HEK293T (cell line): ENCODE results near the gene GATAD1.

Experiments
- CTCF ChIA-PET: fragments of 350-600 bp; formaldehyde crosslinking; extraction: SDS; loops from one replicate; lab custom pipeline; 2021; ENCODE audit warnings: antibody characterized with exemption, inconsistent platforms; lab: Yijun Ruan, JAX
- POLR2A ChIA-PET: fragments of 350-600 bp; formaldehyde crosslinking; extraction: SDS; loops from one replicate; lab custom pipeline; 2020; ENCODE audit warnings: antibody characterized with exemption, inconsistent platforms; lab: Yijun Ruan, JAX
- DNase-seq: peaks from one replicate; pipeline ENCODE4 v3.0.0; 2012; ENCODE audit warnings: mixed read lengths; ENCODE audit errors: extremely low spot score
- ARNT ChIP-seq: fragments of 450-650 bp; IDR thresholded peaks from 2 replicates; pipeline ENCODE4 v1.6.1; 2017; ENCODE audit warnings: mild to moderate bottlenecking
- BHLHE40 ChIP-seq: fragments of 450-650 bp; IDR thresholded peaks from 2 replicates; pipeline ENCODE4 v1.6.1; 2016; ENCODE audit warnings: mild to moderate bottlenecking, moderate library complexity, borderline replicate concordance
- CTBP1 ChIP-seq: fragments of 450-650 bp; IDR thresholded peaks from 2 replicates; pipeline ENCODE4 v1.6.1; 2016; ENCODE audit warnings: borderline replicate concordance
- ELF4 ChIP-seq: fragments of 450-650 bp; IDR thresholded peaks from 2 replicates; pipeline ENCODE4 v1.6.1; 2017; ENCODE audit warnings: antibody characterized with exemption
- FOXA1 ChIP-seq: fragments of 450-650 bp; IDR thresholded peaks from 2 replicates; pipeline ENCODE4 v1.6.1; 2016; ENCODE audit warnings: mild to moderate bottlenecking
- FOXK2 ChIP-seq: fragments of 450-650 bp; IDR thresholded peaks from 2 replicates; pipeline ENCODE4 v1.6.1; 2016; ENCODE audit warnings: mild to moderate bottlenecking
- FOXM1 ChIP-seq: fragments of 450-650 bp; IDR thresholded peaks from 2 replicates; pipeline ENCODE4 v1.6.1; 2017; ENCODE audit warnings: mild to moderate bottlenecking, borderline replicate concordance
- HDGF ChIP-seq: fragments of 450-650 bp; IDR thresholded peaks from 2 replicates; pipeline ENCODE4 v1.6.1; 2017; ENCODE audit warnings: antibody characterized with exemption, borderline replicate concordance
- L3MBTL2 ChIP-seq: fragments of 450-650 bp; conservative IDR thresholded peaks from 2 replicates; pipeline ENCODE4 v1.6.1; 2016; ENCODE audit warnings: mild to moderate bottlenecking
- LEF1 ChIP-seq: fragments of 450-650 bp; IDR thresholded peaks from 2 replicates; pipeline ENCODE4 v1.6.1; 2017; ENCODE audit warnings: mild to moderate bottlenecking, borderline replicate concordance
- NFRKB ChIP-seq: fragments of 450-650 bp; IDR thresholded peaks from 2 replicates; pipeline ENCODE4 v1.6.1; 2016; ENCODE audit warnings: mild to moderate bottlenecking, moderate library complexity
- PKNOX1 ChIP-seq: fragments of 450-650 bp; IDR thresholded peaks from 2 replicates; pipeline ENCODE4 v1.6.1; 2016
- SP1 ChIP-seq: fragments of 450-650 bp; IDR thresholded peaks from 2 replicates; pipeline ENCODE4 v1.6.1; 2017
- SUZ12 ChIP-seq: fragments of 450-650 bp; IDR thresholded peaks from 2 replicates; pipeline ENCODE4 v1.6.1; 2016; ENCODE audit warnings: mild to moderate bottlenecking
- TARDBP ChIP-seq: fragments of 450-650 bp; IDR thresholded peaks from 2 replicates; pipeline ENCODE4 v1.6.1; 2016
- ZNF384 ChIP-seq: fragments of 450-650 bp; IDR thresholded peaks from 2 replicates; pipeline ENCODE4 v1.6.1; 2016

The GATAD1 gene

GRCh38 chr7:92427193-92427592 lies 20.1 kb upstream of the GATAD1 start:
- ChIA-PET CTCF (interaction anchor here (0.6 kb wide), 1 partner anchor 14 kb away, joined by 6 read pairs; no protein-coding TSS in a partner anchor), POLR2A (no interaction called here)
- TF ChIP-seq ELF4 (no peak), LEF1 (no peak), HDGF (no peak), FOXK2 (no peak), L3MBTL2 (no peak), SP1 (no peak), CTBP1 (no peak), ARNT (no peak), BHLHE40 (no peak)
- no peak for DNase-seq

DNA sequence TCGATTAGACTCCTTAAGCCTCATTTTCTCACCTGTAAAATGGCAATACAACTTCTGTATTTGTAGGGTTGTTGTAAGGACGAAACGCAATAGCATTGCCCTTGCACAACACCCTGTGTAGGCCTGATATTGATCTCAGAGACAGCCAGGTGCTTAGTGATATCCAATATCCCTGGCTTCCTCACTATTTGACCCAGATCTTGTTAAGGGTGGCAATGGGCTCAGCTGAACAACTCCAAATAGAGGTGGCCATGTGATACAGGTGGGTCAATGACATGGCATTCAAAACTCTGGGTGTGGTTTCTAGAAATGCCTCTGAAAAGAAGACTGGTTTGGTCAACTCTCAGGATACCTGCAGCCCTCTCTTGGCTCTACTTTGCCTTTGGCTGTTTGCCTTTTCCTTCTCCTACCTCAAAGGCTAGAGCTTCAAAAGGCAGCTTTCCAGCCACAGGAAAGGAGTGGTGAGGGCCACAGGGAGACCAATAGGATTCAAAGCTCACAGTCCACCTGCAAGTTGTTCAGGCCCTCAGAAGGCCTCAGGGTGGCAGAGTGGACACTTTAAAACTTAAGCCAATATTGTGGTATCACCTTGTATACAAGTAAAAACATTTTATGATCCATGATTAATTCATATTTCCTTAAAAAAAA lies 14.9 kb upstream of the GATAD1 start:
- POLR2A ChIA-PET: no interaction called here
- TF ChIP-seq ZNF384 (no peak), FOXK2 (no peak), HDGF (no peak), LEF1 (no peak), CTBP1 (no peak), SP1 (no peak), BHLHE40 (no peak), NFRKB (no peak), FOXA1 (no peak), PKNOX1 (no peak), TARDBP (no peak), ELF4 (no peak), L3MBTL2 (no peak), SUZ12 (no peak)
- CTCF ChIA-PET: no interaction called here
- no peak for DNase-seq

DNA sequence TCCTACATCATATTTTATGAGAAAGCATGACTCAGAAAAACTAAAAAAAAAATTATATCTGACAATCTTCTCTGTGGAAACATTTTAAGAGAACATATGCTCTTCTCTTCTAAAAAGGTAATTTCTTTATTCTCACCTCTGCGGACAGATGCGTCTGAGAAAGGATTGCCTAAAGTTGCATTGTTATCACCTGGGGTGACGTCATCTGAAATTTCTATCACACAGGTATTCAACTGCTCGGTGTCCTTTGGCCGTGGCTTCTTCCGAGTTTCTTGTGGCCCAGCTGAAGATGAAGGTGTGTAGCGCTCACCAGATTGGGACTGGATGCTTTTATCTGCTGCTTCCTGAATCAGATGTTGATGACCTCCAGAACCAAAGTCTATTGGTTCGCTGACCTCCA lies 14.3 kb upstream of the GATAD1 start:
- ChIA-PET POLR2A (no interaction called here), CTCF (interaction anchor here (1.4 kb wide), 1 partner anchor 9 kb away, joined by 4 read pairs; no protein-coding TSS in a partner anchor)
- TF ChIP-seq FOXK2: no peak
- no peak for TF ChIP-seq ELF4
- TF ChIP-seq PKNOX1: no peak
- TF ChIP-seq SP1: no peak
- TF ChIP-seq BHLHE40: no peak
- no peak for TF ChIP-seq SUZ12
- TF ChIP-seq CTBP1: no peak
- TF ChIP-seq NFRKB: no peak
- no peak for DNase-seq

- DNase-seq: no peak
- TF ChIP-seq SP1 (no peak), ELF4 (no peak), FOXM1 (no peak), PKNOX1 (no peak), ARNT (no peak), BHLHE40 (no peak), CTBP1 (no peak), HDGF (no peak), NFRKB (no peak), FOXA1 (no peak), ZNF384 (no peak), FOXK2 (no peak), L3MBTL2 (no peak), SUZ12 (no peak), TARDBP (no peak)
- POLR2A ChIA-PET: no interaction called here
- CTCF ChIA-PET: no interaction called here
Observed at GRCh38 chr7:92435542-92435941, 11.7 kb upstream of the GATAD1 start.

GRCh38 chr7:92436612-92437445 lies 10.5 kb upstream of the GATAD1 start:
- TF ChIP-seq CTBP1 (no peak), SUZ12 (no peak), NFRKB (no peak), HDGF (no peak), ARNT (no peak), PKNOX1 (no peak), BHLHE40 (no peak), TARDBP (no peak), ELF4 (no peak), FOXK2 (no peak), ZNF384 (no peak), SP1 (no peak)
- ChIA-PET POLR2A (no interaction called here), CTCF (no interaction called here)
- DNase-seq: no peak
